ENCODE results near the gene NPC1L1.

DNA sequence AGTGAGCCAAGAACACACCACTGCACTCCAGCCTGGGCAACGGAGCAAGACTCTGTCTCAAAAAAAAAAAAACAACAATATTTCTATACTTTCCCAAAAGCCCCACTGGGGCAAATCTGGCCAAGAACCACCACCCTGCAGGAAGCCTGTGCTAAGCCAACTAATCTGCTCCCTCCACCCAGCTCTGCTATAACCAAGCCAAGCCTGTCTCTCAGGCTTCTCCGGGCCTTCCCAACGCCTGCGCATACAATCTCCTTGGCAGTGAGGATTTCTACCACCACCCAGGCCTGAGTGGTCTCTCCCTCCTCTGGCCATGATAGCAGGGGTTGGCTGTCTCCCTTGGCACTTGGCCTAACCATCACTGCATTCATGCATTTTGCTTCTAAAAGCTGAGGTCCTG lies 18.4 kb upstream of the NPC1L1 start:
- TF ChIP-seq SUZ12 (IDR thresholded peaks at IDR 0.05; ENCODE audit: extremely low read depth, insufficient read depth, insufficient read length) (no peak), ZNF274 (IDR thresholded peaks at IDR 0.05; ENCODE audit: low read depth, low read length) (no peak), YY1 (IDR thresholded peaks at IDR 0.05; ENCODE audit: insufficient read depth, insufficient read length) (no peak)
